Brain microvascular endothelial cell (primary cell): Measurements from ENCODE around the gene MAPK4.
"Not testable (repeated sequence)": the region's sequence is repeated elsewhere in the genome, so short reads cannot be mapped to it uniquely, and the experiment has no call there.

Experiments
- DNase-seq: peaks from one replicate; pipeline ENCODE4 v3.0.0-alpha.2; 2020
- H3K27ac ChIP-seq: fragments of 250-450 bp; sonication (Bioruptor Pico); 2 replicates; pipeline ENCODE4 v1.5.1; 2020; ENCODE audit warnings: mild to moderate bottlenecking, moderate library complexity
- H3K27me3 ChIP-seq: fragments of 250-450 bp; sonication (Bioruptor Pico); replicated peaks from 2 replicates; pipeline ENCODE4 v1.5.1; 2020; ENCODE audit warnings: mild to moderate bottlenecking
- H3K36me3 ChIP-seq: fragments of 250-450 bp; sonication (Bioruptor Pico); replicated peaks from 2 replicates; pipeline ENCODE4 v1.5.1; 2020; ENCODE audit warnings: mild to moderate bottlenecking
- H3K4me3 ChIP-seq: 2 replicates; pipeline ENCODE4 v1.5.1; 2011; ENCODE audit warnings: low read depth, mild to moderate bottlenecking, control low read depth, low read length, moderate library complexity
- CTCF ChIP-seq: IDR thresholded peaks from 2 replicates; pipeline ENCODE4 v1.5.1; 2011; ENCODE audit warnings: low read depth, mild to moderate bottlenecking, moderate library complexity, low read length, control low read depth, inconsistent platforms; ENCODE audit errors: missing control alignments
- in situ Hi-C: cut with HindIII; loops from 2 replicates; pipeline ENCODE4 v1.10.0; 2017; ENCODE audit warnings: low sequenced_read_pairs, low pct_ligation_motif_present

MAPK4 gene

GRCh38 chr18:50754297-50754696 lies 194.4 kb downstream of the MAPK4 start:
- no peak overlapping the region for H3K27ac ChIP-seq
- in situ Hi-C loops, result no loop called here
- no peaks in the 10 kb centered on the region for H3K27me3 ChIP-seq
- no peak for DNase-seq
- TF ChIP-seq CTCF, result no peak
- no peak overlapping the region for H3K4me3 ChIP-seq
- H3K36me3 ChIP-seq, result no peaks in the 10 kb centered on the region

GRCh38 chr18:50757358-50757757 lies 197.5 kb downstream of the MAPK4 start:
- Histone ChIP-seq H3K36me3 (no peaks in the 10 kb centered on the region), H3K27ac (no peak overlapping the region), H3K4me3 (no peak overlapping the region), H3K27me3 (no peaks in the 10 kb centered on the region)
- no peak for TF ChIP-seq CTCF
- in situ Hi-C loops, result no loop called here
- no peak for DNase-seq

- TF ChIP-seq CTCF, result no peak
- Histone ChIP-seq H3K36me3 (no peaks in the 10 kb centered on the region), H3K4me3 (no peak overlapping the region), H3K27me3 (no peaks in the 10 kb centered on the region), H3K27ac (no peak overlapping the region)
- in situ Hi-C loops, result no loop called here
- DNase-seq, result no peak
Measured at GRCh38 chr18:50769463-50769862, 209.6 kb downstream of the MAPK4 start.

GRCh38 chr18:50775207-50775606 lies 215.3 kb downstream of the MAPK4 start:
- no peaks in the 10 kb centered on the region for H3K36me3 ChIP-seq
- no peak for TF ChIP-seq CTCF
- no peak overlapping the region for H3K27ac ChIP-seq
- no peak for DNase-seq
- H3K27me3 ChIP-seq, result no peaks in the 10 kb centered on the region
- in situ Hi-C loops, result no loop called here
- no peak overlapping the region for H3K4me3 ChIP-seq

- in situ Hi-C loops, result no loop called here
- Histone ChIP-seq H3K27ac (no peak overlapping the region), H3K4me3 (no peak overlapping the region), H3K36me3 (no peaks in the 10 kb centered on the region), H3K27me3 (no peaks in the 10 kb centered on the region)
- no peak for DNase-seq
- no peak for TF ChIP-seq CTCF
Measured at GRCh38 chr18:50775726-50776125, 215.8 kb downstream of the MAPK4 start.

- no peak for DNase-seq
- in situ Hi-C loops, result no loop called here
- Histone ChIP-seq H3K4me3 (no peak overlapping the region), H3K36me3 (no peaks in the 10 kb centered on the region), H3K27ac (no peak overlapping the region), H3K27me3 (no peaks in the 10 kb centered on the region)
- no peak for TF ChIP-seq CTCF
Measured at GRCh38 chr18:50776383-50776782, 216.5 kb downstream of the MAPK4 start.

- in situ Hi-C loops, H3K27ac ChIP-seq, H3K36me3 ChIP-seq: not testable (repeated sequence)
Measured at GRCh38 chr18:50779021-50779420, 219.1 kb downstream of the MAPK4 start.

More at GRCh38 chr18:50779021-50779420, 219.1 kb downstream of the MAPK4 start:
- not testable (repeated sequence) for DNase-seq, H3K27me3 ChIP-seq, H3K4me3 ChIP-seq
